ENCODE measurements around the gene TNFRSF6B. TPM values are rescaled to one million over a fixed set of nuclear protein-coding genes. Genes with fewer than 3 reads are reported as not detected.
A peak's percentile ranks its signal among the peaks of the same experiment; 100 is the strongest.

TNFRSF6B gene
- total RNA-seq, 1 donor from 2014 or later, result 2.3 TPM

DNA sequence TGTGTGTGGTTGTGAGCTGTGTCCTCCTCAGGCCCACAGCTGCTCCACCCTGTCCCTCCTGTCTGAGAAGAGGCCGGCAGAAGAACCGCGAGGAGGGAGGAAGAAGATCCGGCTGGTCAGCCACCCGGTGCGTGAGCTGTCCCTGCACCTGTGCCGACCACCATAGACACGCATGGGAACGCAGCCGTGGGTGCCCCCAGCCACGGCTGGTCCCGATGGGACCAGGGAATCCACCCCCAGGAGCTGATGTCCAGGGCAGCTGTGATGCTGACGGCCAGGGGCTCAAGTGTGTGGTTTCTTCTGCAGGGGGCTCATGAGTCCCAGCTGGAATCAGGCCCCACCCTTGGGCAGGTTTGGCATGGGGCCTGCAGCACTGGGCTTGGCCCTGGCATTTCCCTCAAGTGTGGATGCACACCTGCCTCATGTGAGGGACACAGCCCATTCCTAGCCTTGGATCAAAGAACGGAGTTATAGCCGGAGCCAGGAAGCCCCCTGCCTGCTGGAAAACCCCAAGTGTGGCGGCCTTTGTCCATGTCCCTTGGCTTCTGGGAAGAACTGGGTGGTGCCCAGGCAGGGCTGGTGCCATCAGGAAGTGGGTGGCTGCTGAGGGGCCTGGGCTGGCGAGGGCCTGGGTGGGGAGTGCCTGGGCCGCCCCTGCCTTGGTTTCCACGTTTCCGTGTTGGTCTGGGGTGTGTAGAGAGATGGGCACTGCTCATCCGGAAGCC, 4.6 kb upstream of the TNFRSF6B start:
- TF ChIP-seq, protein P1, sequence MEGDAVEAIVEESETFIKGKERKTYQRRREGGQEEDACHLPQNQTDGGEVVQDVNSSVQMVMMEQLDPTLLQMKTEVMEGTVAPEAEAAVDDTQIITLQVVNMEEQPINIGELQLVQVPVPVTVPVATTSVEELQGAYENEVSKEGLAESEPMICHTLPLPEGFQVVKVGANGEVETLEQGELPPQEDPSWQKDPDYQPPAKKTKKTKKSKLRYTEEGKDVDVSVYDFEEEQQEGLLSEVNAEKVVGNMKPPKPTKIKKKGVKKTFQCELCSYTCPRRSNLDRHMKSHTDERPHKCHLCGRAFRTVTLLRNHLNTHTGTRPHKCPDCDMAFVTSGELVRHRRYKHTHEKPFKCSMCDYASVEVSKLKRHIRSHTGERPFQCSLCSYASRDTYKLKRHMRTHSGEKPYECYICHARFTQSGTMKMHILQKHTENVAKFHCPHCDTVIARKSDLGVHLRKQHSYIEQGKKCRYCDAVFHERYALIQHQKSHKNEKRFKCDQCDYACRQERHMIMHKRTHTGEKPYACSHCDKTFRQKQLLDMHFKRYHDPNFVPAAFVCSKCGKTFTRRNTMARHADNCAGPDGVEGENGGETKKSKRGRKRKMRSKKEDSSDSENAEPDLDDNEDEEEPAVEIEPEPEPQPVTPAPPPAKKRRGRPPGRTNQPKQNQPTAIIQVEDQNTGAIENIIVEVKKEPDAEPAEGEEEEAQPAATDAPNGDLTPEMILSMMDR (IDR thresholded peaks at IDR 0.05), result no peak
- Mint-ChIP-seq H3K4me3 (ENCODE audit: unreplicated experiment) (no peak overlapping the region), H3K27me3 (ENCODE audit: unreplicated experiment) (no peaks in the 10 kb centered on the region), H3K27ac (ENCODE audit: unreplicated experiment) (peak overlapping the region; percentile 56), H3K9me3 (ENCODE audit: unreplicated experiment) (no peaks in the 10 kb centered on the region), H3K4me1 (ENCODE audit: unreplicated experiment) (peaks cover 25% of the 10 kb centered on the region), H3K36me3 (ENCODE audit: unreplicated experiment) (no peaks in the 10 kb centered on the region)
- no peak for DNase-seq (ENCODE audit: extremely low spot score, unreplicated experiment)

DNA sequence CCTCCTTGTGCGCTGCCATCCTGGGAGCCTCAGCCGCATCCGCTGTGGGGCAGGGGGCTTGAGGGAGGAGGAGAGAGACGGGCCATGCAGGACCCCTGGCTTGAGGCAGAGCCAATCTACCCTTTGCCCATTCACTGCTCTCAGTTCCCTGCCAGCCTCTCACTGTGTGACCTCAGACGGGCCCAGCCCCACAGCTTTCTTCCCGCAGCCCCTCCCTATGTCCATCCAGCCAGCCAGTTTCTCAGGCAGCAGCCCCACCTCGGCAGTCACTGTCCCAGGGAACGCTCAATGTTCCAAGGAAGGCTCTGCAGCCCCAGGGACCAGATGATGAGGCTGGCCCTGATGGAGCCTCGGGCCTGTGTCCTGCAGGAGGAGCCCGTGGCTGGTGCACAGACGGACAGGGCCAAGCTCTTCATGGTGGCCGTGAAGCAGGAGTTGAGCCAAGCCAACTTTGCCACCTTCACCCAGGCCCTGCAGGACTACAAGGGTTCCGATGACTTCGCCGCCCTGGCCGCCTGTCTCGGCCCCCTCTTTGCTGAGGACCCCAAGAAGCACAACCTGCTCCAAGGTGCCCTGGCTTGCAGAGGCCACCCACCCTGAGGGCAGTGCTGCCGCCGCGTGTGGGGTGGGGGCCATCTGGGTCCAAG, 3.9 kb upstream of the TNFRSF6B start:
- Mint-ChIP-seq H3K36me3 (ENCODE audit: unreplicated experiment) (no peaks in the 10 kb centered on the region), H3K27ac (ENCODE audit: unreplicated experiment) (peak overlapping the region; percentile 23), H3K4me3 (ENCODE audit: unreplicated experiment) (no peak overlapping the region), H3K9me3 (ENCODE audit: unreplicated experiment) (no peaks in the 10 kb centered on the region), H3K27me3 (ENCODE audit: unreplicated experiment) (no peaks in the 10 kb centered on the region), H3K4me1 (ENCODE audit: unreplicated experiment) (peaks cover 23% of the 10 kb centered on the region)
- no peak for DNase-seq (ENCODE audit: extremely low spot score, unreplicated experiment)
- TF ChIP-seq, protein P1 (IDR thresholded peaks at IDR 0.05), result no peak

DNA sequence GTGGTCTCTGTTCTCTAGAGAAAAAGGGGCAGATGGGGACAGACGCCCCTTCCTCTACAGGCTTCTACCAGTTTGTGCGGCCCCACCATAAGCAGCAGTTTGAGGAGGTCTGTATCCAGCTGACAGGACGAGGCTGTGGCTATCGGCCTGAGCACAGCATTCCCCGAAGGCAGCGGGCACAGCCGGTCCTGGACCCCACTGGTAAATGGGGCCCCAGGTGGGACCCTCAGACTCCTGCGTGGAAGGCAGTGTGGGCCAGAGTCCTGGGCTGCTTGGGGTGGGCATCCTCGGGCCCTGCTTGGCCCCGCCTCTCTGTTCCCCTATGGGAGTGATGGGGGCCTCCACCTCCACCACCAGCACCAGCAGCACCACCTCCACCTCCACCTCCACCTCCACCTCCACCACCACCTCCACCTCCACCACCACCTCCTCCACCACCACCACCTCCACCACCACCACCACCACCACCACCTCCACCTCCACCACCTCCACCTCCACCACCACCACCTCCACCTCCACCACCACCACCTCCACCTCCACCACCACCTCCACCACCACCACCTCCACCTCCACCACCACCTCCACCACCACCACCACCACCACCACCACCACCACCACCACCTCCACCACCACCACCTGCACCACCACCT, 3.2 kb upstream of the TNFRSF6B start:
- Mint-ChIP-seq H3K4me1 (ENCODE audit: unreplicated experiment) (peaks cover 25% of the 10 kb centered on the region), H3K4me3 (ENCODE audit: unreplicated experiment) (no peak overlapping the region), H3K9me3 (ENCODE audit: unreplicated experiment) (no peaks in the 10 kb centered on the region), H3K27ac (ENCODE audit: unreplicated experiment) (no peak overlapping the region), H3K27me3 (ENCODE audit: unreplicated experiment) (no peaks in the 10 kb centered on the region), H3K36me3 (ENCODE audit: unreplicated experiment) (no peaks in the 10 kb centered on the region)
- TF ChIP-seq, protein P1 (IDR thresholded peaks at IDR 0.05), result no peak
- no peak for DNase-seq (ENCODE audit: extremely low spot score, unreplicated experiment)

DNA sequence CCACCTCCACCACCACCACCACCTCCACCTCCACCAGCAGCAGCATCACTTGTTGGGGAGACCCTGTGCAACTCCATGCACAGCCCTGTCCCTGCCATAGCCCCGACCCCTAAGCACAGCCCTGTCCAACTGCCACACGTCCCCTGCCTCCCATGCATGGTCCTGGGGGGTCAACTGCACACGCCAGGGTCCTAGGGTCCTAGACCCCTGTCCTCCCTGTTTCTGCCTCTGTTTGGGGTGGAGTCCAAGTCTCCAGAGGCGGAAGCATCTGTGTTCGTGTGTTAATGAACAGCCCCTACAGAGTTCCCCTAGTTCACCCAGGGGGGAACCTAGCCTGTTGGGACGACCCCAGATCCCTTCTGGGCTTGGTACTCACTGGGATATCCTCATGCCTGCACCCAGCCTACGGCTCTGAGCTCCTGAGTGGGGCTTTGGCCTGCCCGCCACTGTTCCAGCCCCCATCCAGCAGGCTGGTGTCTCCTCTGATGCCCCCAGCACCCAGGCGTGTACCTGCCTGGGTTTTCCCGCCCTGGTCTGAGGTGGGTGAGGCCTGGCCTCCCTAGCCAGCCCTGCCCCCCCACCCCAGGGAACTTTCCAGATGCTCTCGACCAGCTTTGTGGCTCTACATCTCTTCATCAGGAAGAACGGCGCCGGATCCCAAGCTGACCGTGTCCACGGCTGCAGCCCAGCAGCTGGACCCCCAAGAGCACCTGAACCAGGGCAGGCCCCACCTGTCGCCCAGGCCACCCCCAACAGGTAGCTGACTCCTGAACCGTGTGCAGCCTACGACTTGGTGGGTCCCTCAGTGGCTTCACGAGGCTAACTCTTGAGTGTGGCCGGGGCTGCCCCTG, 2.5 kb upstream of the TNFRSF6B start:
- Mint-ChIP-seq H3K27ac (ENCODE audit: unreplicated experiment) (peak overlapping the region; percentile 23), H3K9me3 (ENCODE audit: unreplicated experiment) (no peaks in the 10 kb centered on the region), H3K4me3 (ENCODE audit: unreplicated experiment) (no peak overlapping the region), H3K27me3 (ENCODE audit: unreplicated experiment) (no peaks in the 10 kb centered on the region), H3K36me3 (ENCODE audit: unreplicated experiment) (no peaks in the 10 kb centered on the region), H3K4me1 (ENCODE audit: unreplicated experiment) (peaks cover 29% of the 10 kb centered on the region)
- DNase-seq (ENCODE audit: extremely low spot score, unreplicated experiment), result no peak
- TF ChIP-seq, protein P1 (IDR thresholded peaks at IDR 0.05), result no peak
